Measurements from ENCODE around the gene PIGN.

The PIGN gene

DNA sequence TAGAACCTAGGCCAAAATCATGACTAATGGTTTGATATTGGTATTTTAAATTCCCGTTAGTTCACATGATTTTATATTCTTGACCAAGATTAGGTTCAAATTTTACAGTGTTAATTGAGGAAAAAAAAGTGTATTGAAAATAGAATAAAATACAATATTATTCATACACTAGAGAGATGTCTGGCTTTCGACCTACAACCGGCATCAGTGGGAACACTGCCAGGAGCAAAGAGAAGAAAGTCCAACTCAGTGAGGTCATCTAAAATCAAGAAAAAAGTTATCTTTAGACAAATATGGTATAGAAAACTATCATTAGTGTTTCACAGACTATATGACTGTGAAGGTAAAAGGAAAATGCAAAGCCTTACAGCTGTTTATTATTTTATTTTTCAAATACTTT, 81.5 kb downstream of the PIGN start:
- no peak for DNase-seq

DNA sequence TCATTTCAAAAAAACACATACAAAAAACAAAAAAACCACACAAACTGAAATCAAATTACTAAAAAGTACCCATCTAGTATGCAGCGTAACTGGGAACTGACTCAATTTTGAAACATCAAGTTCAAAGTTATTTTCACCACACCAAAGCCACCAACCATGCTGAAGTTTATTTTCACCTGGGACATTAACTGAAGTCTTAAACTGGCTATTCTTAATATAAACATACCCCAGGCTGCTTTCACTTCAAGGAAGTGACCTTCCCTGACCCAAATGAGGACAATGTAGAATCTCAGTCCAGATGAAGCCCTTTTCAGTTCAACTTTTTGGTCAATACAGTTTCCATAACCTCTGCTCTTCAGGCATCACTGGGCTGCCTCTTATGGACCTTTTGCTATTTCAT, 84.6 kb downstream of the PIGN start:
- DNase-seq: no peak

- no peak for DNase-seq
Measured at GRCh38 chr18:62101321-62101721, 85.5 kb downstream of the PIGN start.

DNA sequence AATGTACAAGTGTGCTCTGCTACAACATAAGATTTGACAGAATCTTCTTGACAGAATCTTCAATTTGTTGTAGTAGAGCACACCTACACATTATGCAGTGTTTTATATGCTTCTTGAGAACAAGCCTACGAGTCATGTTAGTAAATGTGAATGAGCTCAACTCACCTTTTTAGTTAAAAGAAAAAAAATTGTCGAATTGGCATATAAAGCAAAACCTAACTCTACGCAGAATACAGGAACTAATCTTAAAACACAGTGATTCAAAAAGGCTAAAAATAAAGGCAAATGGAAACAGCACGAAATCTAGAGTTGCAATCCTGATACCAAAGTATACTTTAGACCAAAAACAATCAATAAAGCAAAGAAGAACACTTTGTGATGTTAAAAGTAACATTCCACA, 87.9 kb downstream of the PIGN start:
- no peak for DNase-seq

GRCh38 chr18:62097698-62098097, 89.2 kb downstream of the PIGN start:
- no peak for DNase-seq

DNA sequence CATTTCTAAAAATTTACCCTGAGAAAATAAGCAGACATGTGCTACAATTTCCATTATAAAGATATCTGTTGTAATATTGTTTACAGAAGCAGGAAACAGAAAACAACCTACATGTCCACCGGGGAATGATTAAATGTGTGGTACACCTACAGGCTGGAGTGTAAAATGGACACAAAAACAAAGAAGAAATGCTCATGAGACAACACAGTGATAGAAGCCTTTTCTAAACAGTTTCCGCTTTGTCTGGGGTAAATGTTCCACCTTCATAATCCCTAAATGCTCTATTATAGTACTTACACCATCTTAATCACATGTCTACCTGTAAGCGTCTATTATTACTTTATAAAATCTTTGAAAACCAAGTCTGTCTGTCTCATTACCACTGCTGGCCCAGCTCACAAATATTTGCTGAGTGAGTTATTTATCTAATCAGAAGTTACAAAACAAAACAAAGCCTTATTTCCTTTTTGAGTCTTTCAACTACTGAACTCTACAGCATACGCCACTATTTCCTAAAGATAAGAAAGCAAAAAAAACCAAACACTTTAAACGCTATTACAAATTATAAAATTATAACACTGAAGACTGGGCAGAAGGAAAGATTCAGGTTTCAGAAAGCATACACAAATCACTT, 95.3 kb downstream of the PIGN start:
- DNase-seq: no peak

- DNase-seq: no peak
Measured at GRCh38 chr18:62089174-62089573, 97.7 kb downstream of the PIGN start.

DNA sequence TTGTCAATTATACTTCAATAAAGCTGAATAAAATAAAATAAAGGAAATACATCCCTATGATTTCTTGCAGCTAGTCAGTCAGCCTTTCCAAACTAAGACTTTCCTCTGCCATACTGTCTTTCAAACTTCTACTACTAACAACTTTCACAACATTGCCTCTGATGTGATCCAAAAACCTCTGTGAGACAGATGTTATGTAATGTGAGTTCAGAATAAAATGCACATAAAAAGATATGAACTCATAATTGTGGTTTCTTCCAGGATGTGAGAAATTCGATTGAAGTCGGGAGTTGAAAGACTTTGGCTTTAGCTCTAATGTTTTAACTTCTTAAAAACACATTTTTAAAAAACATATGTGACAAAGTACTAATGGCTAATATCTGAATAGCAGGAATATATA, 98.7 kb downstream of the PIGN start:
- no peak for DNase-seq

- no peak for DNase-seq
Measured at GRCh38 chr18:62085756-62086155, 101.1 kb downstream of the PIGN start.

- DNase-seq: no peak
Measured at GRCh38 chr18:62081761-62082294, 105.0 kb downstream of the PIGN start.

- no peak for DNase-seq
Measured at GRCh38 chr18:62081248-62081647, 105.6 kb downstream of the PIGN start.

DNA sequence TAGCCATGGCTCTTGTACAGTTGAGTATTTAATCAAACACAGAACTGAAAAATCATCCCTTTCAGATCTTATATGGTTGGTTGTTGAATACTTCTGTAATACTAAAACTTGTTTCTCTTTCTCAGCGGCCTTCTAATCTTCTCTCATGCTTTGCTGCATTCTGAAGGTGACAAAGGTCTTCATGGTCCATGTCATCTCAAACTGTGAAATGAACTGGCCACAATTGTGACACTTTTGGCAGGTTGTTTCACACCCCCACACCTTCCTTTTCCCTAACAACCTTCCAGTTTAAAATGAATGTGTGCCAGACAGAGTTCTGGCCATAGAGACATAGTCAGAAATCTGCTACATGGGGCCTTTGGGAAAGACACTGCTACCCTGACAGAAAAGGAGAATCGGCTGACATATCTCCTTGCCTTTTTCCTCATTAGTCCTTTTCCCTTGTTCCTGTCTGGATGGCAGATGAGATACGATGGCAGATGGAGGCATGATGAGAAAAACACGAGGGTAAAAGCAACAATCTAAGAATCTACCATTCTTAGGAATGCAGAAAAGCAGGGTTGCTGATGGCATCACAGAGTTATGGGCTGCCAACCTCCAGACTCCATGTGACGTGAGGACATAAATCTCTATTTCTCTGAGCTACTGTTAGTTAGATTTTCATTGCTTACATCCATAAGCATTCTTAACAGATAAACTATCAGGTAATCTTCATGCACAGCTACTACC, 106.5 kb downstream of the PIGN start:
- no peak for DNase-seq

DNA sequence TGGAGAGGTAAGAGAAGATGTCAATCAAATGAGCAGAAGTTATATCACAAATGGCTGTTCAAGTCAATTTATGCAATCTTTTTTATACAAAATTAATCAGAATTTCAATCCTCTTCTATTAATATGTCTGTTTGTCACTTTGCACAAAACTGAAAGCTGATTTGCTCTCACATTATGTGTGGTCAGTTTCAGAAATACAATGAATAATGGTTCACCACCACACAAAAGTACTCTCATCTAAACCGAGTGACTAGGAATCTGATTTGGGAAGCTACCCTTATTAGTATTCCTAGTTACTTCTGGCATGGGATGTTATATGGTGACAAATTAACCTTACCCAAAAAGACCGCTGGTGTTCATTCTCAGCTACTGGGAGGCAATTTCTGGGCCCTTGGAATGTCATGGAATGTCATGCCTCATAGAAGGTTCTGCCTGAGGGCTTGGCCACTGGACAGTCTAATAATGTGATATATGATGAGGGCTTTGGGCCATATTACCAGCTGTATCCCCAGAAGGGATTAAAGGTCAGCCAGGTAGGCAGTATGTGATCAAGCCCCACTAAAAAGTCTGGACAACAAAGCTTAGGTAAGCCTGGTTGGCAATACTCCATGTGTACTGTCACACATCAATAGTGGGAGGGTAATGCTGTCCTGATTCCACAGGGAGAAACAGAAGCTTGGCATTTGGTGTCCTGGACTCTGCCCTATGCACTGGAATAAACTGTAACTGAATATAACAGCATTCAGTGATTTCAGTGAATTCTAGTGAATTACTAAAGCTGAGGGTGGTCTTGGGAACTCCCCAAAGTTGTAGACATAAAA, 113.2 kb downstream of the PIGN start:
- no peak for DNase-seq

GRCh38 chr18:62072370-62072769, 114.5 kb downstream of the PIGN start:
- DNase-seq: no peak

GRCh38 chr18:62071071-62071470, 115.8 kb downstream of the PIGN start:
- DNase-seq: no peak

DNA sequence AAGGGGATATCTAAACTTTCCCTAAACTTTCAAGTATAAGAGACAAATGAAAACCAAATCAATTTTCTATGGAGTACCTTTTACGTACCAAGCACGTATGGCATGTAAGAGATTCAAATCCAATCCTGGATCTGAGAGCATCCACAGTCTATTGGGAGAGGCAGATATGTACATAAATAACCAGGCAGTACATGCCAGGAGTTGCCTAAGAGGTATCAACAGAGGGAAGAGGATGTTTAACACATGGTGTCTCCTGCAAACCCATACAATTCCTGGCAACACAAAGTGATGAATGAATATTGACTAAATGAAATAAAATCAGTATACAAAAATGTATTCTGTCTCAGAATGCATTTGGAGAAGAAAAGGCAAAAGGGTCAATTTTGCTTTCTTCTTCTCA, 116.6 kb downstream of the PIGN start:
- no peak for DNase-seq

DNA sequence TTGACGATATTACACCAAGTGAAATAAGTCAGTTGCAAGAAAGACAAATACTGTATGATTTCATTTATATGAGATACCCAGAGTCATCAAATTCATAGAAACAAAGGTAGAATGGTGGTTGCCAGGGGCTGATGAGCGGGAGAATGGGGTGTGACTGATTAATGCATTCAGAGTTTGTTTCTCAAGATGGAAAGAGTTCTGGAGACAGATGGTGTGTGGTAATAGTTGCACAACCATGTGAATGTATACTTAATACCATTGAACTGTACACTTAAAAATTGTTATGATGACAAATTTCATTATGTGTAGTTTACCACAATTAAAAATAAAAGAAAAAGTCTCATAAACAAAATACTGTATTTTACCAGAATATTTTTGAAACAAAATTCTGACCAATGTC, 117.3 kb downstream of the PIGN start:
- no peak for DNase-seq

DNA sequence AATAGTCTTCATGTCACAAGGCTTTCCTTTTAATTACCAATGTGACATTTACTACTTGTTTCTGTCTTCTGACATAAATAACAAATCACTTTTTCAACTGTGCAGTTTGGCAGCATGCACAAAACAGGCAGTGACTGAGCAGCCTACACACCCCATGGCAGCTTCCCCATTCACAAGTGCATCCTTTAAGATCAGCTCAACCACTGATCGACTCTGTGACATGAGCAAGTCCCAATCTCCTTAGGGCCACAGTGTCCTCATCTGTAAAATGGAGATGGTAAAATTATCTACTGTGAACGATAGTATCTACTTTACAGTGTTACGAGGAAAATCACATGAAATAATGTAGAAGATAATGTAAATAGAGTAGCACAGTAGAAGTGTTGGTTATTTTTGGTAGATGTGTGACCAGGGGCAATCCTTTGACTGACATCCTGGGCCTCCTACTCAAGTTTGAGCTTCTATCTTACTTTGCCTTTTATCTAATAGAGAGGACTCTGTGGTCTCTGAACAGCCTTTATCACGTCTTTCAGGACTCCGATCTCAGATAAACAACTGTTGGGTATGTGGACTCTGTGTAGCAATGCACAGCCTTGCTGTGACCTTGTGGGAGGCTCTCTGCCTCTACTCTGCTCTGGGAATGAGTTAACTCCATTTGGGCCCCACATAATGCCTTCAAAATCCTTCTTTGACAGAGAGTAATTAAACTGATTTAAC, 120.6 kb downstream of the PIGN start:
- no peak for DNase-seq

- no peak for DNase-seq
Measured at GRCh38 chr18:62064361-62064760, 122.5 kb downstream of the PIGN start.

DNA sequence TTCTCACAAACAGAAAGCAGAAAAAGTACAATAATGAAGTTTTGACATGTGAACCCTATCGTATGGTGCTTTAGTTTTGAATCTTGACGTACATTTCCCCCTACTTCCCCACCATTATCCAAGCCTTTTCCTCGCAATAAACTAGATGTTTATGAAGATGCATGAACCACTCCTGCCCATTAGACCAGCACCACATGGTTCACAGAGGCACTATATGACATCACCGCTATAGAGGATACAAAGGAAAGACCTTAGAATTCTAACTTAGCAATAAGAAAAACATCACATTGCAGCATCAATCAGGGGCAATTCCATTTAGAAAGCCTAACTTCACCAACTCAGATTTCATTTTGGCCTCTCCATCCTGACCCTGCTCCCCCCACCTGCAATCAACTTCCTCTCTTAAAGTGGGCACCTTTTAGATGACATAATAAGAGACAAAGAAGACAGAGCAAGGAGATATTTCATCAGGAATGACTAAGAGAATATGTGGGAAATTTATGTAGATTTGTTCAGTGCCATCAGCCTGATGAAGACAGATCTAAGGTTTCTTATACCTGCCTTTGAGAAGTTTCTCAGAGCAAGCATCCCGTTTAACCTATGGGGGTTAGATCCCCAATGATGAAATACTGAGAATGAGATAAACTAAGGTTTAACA, 124.9 kb downstream of the PIGN start:
- DNase-seq: no peak

DNA sequence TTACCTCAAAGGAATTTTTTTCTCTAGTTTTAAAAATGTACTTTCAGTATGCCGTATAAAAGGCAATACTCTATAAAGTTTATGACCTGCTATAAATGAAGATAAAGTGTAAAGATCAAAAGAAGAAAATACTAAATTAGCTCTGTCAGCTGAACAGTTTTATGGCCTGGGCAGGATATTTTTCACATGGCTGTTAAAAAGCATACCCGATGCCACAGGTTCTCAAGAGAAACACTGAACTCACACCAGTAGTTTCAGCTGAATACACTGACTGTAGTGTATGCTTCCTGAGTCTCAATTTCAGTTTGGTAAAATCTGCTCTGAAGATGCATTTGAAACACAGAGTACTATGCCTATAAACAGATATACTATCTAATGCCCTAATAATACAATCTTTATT, 126.0 kb downstream of the PIGN start:
- DNase-seq: no peak

- DNase-seq: no peak
Measured at GRCh38 chr18:62054929-62055498, 131.8 kb downstream of the PIGN start.
